ENCODE results near the gene CHAT.

- TF ChIP-seq CTCF (IDR thresholded peaks at IDR 0.05) (no peak), POLR2A (IDR thresholded peaks at IDR 0.05) (no peak)
These were observed 18.8 kb downstream of the CHAT start for GRCh38 chr10:49632406-49633317.
